Chondrocyte (in vitro differentiated cells): ENCODE data around the gene CD3D. TPM values are rescaled to one million over a fixed set of nuclear protein-coding genes. Genes with fewer than 3 reads are reported as not detected.

Experiments used
- DNase-seq: peaks from one replicate; pipeline ENCODE4 v3.0.0; 2021; ENCODE audit warnings: mixed read lengths, low spot score
- H3K27ac Mint-ChIP-seq: one replicate; pipeline ENCODE4 v1.8.0; 2021; ENCODE audit warnings: mild to moderate bottlenecking, moderate library complexity, mixed read lengths; ENCODE audit not compliant: unreplicated experiment
- H3K27me3 Mint-ChIP-seq: 2 replicates; pipeline ENCODE4 v1.8.0; 2021; ENCODE audit warnings: low read depth, mixed read lengths
- H3K36me3 Mint-ChIP-seq: 2 replicates; pipeline ENCODE4 v1.8.0; 2021; ENCODE audit warnings: low read depth, mixed read lengths
- H3K4me1 Mint-ChIP-seq: 2 replicates; pipeline ENCODE4 v1.8.0; 2021; ENCODE audit warnings: low read depth, mild to moderate bottlenecking, mixed read lengths
- H3K4me3 Mint-ChIP-seq: one replicate; pipeline ENCODE4 v1.8.0; 2021; ENCODE audit warnings: mild to moderate bottlenecking, moderate library complexity, mixed read lengths; ENCODE audit not compliant: unreplicated experiment
- H3K9me3 Mint-ChIP-seq: 2 replicates; pipeline ENCODE4 v1.8.0; 2021; ENCODE audit warnings: low read depth, mixed read lengths
- CTCF ChIP-seq: fragments of 200-600 bp; sonication (generic); IDR thresholded peaks from 2 replicates; pipeline ENCODE4 v1.5.0; 2021; ENCODE audit warnings: antibody characterized with exemption, mild to moderate bottlenecking, moderate library complexity
- total RNA-seq: library from RNA; stranded (reverse); gene quantifications from 3 replicates; pipeline ENCODE4 v1.2.1, GENCODE V29; 2021

CD3D gene
- total RNA-seq, 1 donor from 2014 or later, result not detected

- Mint-ChIP-seq H3K36me3 (peaks cover 4% of the 10 kb centered on the region), H3K9me3 (peaks cover 4% of the 10 kb centered on the region), H3K27ac (no peak overlapping the region), H3K4me1 (peaks cover 10% of the 10 kb centered on the region), H3K4me3 (no peak overlapping the region), H3K27me3 (peaks cover 30% of the 10 kb centered on the region)
- no peak for DNase-seq
- no peak for TF ChIP-seq CTCF
These were observed 23.7 kb downstream of the CD3D start for GRCh38 chr11:118318581-118319336.

GRCh38 chr11:118318124-118318523 lies 24.4 kb downstream of the CD3D start:
- peaks cover 4% of the 10 kb centered on the region for H3K36me3 Mint-ChIP-seq
- peaks cover 32% of the 10 kb centered on the region for H3K27me3 Mint-ChIP-seq
- no peak overlapping the region for H3K4me3 Mint-ChIP-seq
- peaks cover 4% of the 10 kb centered on the region for H3K9me3 Mint-ChIP-seq
- TF ChIP-seq CTCF, result no peak
- peaks cover 10% of the 10 kb centered on the region for H3K4me1 Mint-ChIP-seq
- no peak for DNase-seq
- no peak overlapping the region for H3K27ac Mint-ChIP-seq

- peaks cover 40% of the 10 kb centered on the region for H3K27me3 Mint-ChIP-seq
- H3K36me3 Mint-ChIP-seq, result peaks cover 4% of the 10 kb centered on the region
- no peak for TF ChIP-seq CTCF
- peaks cover 10% of the 10 kb centered on the region for H3K4me1 Mint-ChIP-seq
- no peak for DNase-seq
- no peak overlapping the region for H3K27ac Mint-ChIP-seq
- no peaks in the 10 kb centered on the region for H3K9me3 Mint-ChIP-seq
- H3K4me3 Mint-ChIP-seq, result no peak overlapping the region
These were observed 27.5 kb downstream of the CD3D start for GRCh38 chr11:118314988-118315411.

- no peaks in the 10 kb centered on the region for H3K36me3 Mint-ChIP-seq
- no peak overlapping the region for H3K27ac Mint-ChIP-seq
- peaks cover 30% of the 10 kb centered on the region for H3K27me3 Mint-ChIP-seq
- no peaks in the 10 kb centered on the region for H3K9me3 Mint-ChIP-seq
- TF ChIP-seq CTCF, result no peak
- no peak overlapping the region for H3K4me3 Mint-ChIP-seq
- no peak for DNase-seq
- H3K4me1 Mint-ChIP-seq, result peaks cover 10% of the 10 kb centered on the region
These were observed 29.3 kb downstream of the CD3D start for GRCh38 chr11:118313242-118313641.

- no peaks in the 10 kb centered on the region for H3K36me3 Mint-ChIP-seq
- H3K4me1 Mint-ChIP-seq, result peaks cover 10% of the 10 kb centered on the region
- H3K27me3 Mint-ChIP-seq, result peaks cover 30% of the 10 kb centered on the region
- H3K9me3 Mint-ChIP-seq, result no peaks in the 10 kb centered on the region
- H3K27ac Mint-ChIP-seq, result no peak overlapping the region
- H3K4me3 Mint-ChIP-seq, result no peak overlapping the region
- DNase-seq, result no peak
- no peak for TF ChIP-seq CTCF
These were observed 30.2 kb downstream of the CD3D start for GRCh38 chr11:118312328-118312727.
